GM18499 (cell line): ENCODE results near the gene VPS8.
"Not testable (repeated sequence)": the region's sequence is repeated elsewhere in the genome, so short reads cannot be mapped to it uniquely, and the experiment has no call there.

Experiments
- ATAC-seq: cut with Tn5 transposase; IDR thresholded peaks from one replicate; pipeline ENCODE4 v1.9.1; 2021; ENCODE audit warnings: moderate number of reproducible peaks; ENCODE audit not compliant: insufficient read depth, unreplicated experiment

Gene VPS8

DNA sequence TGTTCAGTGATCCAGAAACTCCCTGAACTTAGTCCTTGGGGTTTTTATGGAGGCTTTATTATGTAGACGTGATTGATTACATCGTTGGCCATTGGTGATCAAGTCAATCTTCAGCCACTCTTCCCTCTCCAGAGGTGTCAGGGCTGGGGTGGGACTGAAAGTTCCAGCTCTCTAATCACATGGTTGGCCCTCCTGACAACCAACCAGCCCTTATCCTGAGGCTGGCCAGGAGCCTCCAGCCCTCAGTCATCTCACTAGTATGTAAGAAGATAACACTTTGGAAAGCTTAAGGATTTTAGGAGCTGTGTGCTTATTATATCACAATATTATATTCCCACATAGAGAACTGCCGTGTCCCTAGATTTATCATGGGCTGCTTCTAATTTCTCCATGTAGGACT, 142.3 kb downstream of the VPS8 start:
- no peak for ATAC-seq

DNA sequence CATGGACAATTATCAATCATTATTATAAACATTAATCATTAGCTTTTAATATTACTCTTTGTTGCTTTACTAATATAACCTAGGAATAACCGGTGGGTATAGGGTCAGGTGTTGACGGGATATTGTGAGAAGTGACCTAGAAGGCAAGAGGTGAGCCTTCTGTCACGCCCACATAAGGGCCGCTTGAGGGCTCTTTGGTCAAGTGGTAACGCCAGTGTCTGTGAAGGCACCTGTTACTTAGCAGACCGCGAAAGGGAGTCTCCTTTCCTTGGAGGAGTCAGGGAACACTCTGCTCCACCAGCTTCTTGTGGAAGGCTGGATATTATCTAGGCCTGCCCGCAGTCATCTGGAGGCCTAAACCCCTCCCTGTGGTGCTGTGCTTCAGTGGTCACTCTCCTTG, 142.9 kb downstream of the VPS8 start:
- not testable (repeated sequence) for ATAC-seq

DNA sequence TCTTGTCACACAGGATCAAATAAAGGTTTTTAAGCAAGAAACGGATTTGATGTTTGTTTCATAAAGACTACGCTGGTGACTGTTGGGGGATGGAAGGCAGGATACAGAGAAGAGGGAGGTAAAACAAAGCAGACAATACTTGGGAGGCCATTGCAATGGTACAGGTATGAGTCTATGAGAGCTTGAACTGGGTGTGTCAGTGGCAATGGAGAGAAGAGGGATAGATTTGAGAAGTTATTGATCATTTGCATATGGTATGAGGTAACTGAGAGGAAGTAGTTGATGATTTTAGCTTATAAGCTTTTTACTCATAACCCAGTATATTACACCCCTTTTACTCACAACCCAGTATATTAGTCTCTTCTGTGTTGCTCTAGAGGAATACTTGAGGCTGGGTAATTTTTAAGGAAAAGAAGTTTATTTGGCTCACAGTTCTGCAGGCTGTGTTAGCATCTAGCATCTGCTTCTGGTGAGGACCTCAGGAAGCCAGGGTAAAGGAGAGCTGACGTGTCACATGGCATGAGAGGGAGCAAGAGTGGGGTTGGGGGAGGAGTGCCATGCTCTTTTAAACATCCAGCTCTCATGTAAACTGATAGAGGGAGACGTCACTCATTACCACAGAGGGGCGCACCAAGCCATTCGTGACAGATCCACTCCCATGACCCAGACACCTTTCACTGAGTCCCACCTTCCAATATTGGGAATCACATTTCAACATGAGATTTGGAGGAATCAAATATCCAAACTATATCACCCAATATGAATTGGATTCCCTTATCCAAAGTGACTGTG, 153.9 kb downstream of the VPS8 start:
- ATAC-seq: no peak

DNA sequence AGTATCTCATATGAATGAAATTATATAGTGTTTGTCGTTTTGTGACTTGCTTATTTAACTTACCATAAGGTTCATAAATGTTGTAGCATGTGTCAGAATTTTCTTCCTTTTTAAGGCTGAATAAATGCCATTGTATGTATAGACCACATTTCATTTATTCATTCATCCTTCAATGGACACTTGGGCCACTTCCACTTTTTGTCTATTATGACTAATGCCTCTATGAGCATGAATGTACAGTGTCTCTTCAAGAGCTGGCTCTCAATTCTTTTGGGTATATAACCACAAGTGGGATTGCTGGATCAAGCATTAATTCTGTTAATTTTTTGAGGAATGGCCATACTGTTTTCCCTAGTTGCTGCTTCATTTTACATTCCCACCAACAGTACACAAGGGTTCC, 156.1 kb downstream of the VPS8 start:
- ATAC-seq: no peak

DNA sequence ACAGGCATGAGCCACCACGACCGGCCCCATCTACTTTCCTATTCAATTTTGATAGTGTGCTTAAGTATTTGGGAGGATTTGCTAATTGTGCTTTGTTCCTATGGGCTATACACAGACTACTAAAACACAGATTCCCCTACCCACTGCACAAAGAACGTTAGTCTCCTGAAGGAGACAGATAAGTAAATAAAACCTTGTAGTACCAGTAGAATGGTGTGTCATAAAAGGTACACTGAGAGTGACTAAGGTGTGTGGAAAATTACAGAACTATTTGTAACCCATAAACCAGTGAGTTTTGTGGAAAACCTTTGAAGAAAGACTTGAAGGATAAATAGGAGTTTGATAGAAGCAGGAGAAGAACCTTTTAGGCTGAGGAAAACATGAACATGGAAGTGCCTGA, 158.2 kb downstream of the VPS8 start:
- ATAC-seq: no peak

GRCh38 chr3:184977796-184978195, 165.8 kb downstream of the VPS8 start:
- no peak for ATAC-seq

DNA sequence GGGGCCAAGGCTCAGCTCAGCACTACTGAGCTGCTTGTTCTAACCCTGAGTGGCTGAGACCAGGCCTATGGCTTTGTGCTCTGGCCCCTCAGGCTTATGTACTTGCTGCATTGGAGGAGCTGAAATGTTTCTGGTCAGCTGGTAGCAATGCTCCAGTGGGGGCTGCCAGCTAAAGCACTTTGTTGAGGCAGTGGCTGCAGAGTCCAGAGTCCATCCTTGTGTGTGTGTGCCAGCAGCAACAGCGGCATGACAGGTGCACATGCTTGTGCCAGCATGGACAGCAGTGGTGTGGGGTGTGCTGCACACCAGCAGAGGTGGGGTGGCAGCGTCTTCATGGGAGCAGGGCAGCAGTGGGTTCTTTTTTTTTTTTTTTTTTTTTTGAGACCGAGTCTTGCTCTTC, 169.1 kb downstream of the VPS8 start:
- ATAC-seq: no peak

DNA sequence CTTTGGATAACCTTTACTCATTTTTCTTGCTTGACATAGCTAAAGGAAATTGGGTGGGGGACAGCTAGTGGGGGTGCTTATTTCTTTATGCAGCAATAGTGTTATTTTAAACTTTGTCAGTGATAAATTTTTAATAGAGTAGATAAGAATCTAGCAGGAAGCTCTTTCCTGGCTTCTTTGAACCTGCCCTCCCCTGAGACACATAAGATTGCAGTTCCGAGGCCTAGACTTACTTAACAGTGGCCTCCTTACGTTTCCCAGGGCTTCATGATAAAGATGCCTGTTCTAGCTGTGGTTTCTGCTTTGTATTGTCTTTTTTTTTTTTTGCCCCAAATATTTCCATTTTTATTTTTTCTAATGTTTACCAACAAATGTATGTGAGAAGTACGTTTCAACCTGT, 170.1 kb downstream of the VPS8 start:
- ATAC-seq: no peak

GRCh38 chr3:184985586-184985985, 173.6 kb downstream of the VPS8 start:
- no peak for ATAC-seq

DNA sequence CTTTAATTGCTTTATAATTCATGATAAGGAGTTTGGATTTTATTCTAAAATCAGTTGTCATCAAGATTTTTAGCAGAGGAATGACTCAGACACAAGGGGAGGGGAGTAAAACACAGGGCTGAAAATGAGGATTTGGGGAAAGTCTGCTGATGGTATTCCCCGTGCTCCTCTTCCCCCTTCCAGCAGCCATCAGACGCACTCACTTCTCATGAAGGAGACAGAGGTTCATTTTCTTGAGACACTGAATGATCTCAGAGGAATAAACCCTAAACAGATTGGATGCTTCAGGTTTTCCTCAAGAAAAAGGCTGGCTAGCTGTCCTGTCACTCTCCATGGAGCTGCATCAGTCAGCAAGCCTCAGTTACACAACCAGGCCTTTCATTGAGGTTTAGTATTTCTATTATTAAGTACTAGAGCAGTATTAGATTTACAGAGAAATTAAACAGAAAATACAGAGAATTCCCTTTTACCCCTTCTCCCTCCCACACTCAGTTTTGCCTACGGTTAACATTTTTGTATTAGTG, 174.5 kb downstream of the VPS8 start:
- no peak for ATAC-seq

GRCh38 chr3:184993394-184993793, 181.4 kb downstream of the VPS8 start:
- no peak for ATAC-seq

DNA sequence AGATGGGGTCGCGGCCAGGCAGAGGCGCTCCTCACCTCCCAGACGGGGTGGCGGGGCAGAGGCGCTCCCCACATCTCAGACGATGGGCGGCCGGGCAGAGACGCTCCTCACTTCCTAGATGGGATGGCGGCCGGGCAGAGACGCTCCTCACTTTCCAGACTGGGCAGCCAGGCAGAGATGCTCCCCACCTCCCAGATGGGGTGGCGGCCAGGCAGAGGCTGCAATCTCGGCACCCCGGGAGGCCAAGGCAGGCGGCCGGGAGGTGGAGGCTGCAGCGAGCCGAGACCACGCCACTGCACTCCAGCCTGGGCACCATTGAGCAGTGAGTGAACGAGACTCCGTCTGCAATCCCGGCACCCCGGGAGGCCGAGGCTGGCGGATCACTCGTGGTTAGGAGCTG, 191.9 kb downstream of the VPS8 start:
- not testable (repeated sequence) for ATAC-seq

DNA sequence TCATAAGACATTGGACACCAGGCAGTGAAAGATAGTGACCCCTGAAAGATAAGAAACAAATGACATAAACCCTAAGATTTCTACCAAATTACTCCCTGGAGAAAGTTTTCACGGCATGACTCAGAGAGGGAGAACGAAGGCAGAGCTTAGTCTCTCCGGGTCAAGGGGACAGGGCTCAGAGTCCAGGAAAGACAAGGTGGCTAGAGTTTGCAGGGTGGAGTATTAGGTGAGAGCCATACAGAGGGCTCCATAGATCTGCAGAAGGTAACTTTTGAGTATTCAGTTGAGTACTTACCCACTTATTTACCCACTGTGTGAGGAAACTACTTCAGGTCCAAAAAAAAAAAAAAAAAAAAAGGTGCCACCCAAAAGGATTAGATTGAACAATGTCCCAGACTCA, 197.7 kb downstream of the VPS8 start:
- no peak for ATAC-seq

GRCh38 chr3:185017584-185017983, 205.6 kb downstream of the VPS8 start:
- ATAC-seq: not testable (repeated sequence)

DNA sequence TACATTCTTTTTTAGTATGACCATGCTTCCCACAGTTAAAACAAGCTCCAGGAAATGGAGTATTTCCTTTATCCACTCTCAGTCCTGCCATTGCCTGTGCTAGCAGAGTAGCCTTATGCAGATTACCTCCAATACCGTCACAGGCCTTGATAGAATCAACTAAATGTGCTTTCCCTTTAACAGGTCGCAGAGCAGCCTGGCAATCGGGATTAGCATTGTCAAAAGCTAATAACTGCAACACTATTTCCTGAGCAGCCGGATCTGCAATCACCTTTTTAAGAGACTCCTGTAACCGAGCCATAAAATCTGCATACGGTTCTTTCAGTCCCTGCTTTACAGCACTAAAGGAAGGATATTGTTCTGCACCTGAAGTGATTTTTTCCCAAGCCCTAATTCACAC, 206.0 kb downstream of the VPS8 start:
- ATAC-seq: not testable (repeated sequence)

- no peak for ATAC-seq
Observed at GRCh38 chr3:185021256-185021655, 209.3 kb downstream of the VPS8 start.

GRCh38 chr3:185024406-185024805, 212.4 kb downstream of the VPS8 start:
- ATAC-seq: no peak

GRCh38 chr3:185024966-185025365, 213.0 kb downstream of the VPS8 start:
- no peak for ATAC-seq

- no peak for ATAC-seq
Observed at GRCh38 chr3:185028121-185028520, 216.2 kb downstream of the VPS8 start.

- no peak for ATAC-seq
Observed at GRCh38 chr3:185029086-185029485, 217.1 kb downstream of the VPS8 start.

GRCh38 chr3:185030399-185030798, 218.4 kb downstream of the VPS8 start:
- ATAC-seq: no peak

GRCh38 chr3:185030951-185031350, 219.0 kb downstream of the VPS8 start:
- no peak for ATAC-seq
